NCI-H2196 treated with DMSO at 0.1 percent for 48 hours (cell line): Measurements from ENCODE around the gene ZFHX2.
"Not testable (repeated sequence)": the region's sequence is repeated elsewhere in the genome, so short reads cannot be mapped to it uniquely, and the experiment has no call there.

ENCODE experiments used
- DNase-seq: peaks from one replicate; lab custom pipeline; 2025; ENCODE audit not compliant: unreplicated experiment; lab: John Stamatoyannopoulos, UW

ZFHX2 gene

DNA sequence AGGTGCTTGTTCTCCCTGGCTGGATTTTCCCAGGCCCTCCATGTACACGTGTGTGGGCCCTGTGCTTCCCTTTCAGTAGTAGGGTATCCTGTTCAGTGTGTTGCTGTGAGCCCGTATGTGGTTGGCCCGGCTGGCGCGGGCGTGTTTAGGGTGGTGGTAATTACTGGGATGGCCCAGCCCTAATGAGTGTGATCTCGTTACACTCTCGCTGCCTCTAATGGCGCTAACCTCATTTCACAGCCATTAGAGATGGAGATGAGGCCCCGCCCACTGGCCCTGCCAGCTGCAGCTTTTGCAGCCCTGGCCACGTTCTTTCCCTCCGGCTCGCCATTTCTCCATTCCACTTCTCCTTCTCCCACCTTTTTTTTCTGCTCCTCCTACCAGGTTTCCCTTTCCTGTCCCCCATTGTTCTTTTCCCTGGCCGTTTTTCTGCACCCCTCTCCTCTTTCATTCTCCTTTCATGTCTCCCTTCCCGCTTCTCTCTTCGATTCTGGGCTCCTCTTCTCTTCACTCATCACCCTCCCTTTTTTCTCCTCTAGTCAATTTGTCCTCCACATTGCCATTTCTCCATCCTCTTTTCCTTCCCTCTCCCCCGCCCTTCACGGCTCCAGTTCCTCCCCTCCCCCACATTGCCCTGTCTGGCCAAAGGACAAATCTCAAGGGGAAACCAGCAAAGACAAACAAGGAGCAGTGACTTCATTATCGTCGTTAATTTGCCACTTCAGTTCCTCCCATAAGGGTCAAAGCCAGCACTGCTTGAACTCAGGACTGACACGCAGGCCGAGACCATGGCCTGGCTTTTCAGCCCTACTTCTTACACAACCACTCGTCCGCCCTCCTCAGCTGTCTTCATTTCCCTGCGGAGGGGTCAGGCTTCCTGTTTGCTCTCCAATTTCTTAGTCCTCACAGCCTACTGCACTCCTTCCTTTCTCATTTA, 6.8 kb downstream of the ZFHX2 start:
- peak; percentile 91 for DNase-seq

- no peak for DNase-seq
Observed at GRCh38 chr14:23543403-23543802, 8.2 kb downstream of the ZFHX2 start.

- no peak for DNase-seq
Observed at GRCh38 chr14:23542261-23542660, 9.3 kb downstream of the ZFHX2 start.

GRCh38 chr14:23540141-23540469, 11.5 kb downstream of the ZFHX2 start:
- DNase-seq, result no peak

- DNase-seq, result peak; percentile 47
Observed at GRCh38 chr14:23539248-23540140, 12.1 kb downstream of the ZFHX2 start.

- peak; percentile 51 for DNase-seq
Observed at GRCh38 chr14:23538785-23539184, 12.8 kb downstream of the ZFHX2 start.

DNA sequence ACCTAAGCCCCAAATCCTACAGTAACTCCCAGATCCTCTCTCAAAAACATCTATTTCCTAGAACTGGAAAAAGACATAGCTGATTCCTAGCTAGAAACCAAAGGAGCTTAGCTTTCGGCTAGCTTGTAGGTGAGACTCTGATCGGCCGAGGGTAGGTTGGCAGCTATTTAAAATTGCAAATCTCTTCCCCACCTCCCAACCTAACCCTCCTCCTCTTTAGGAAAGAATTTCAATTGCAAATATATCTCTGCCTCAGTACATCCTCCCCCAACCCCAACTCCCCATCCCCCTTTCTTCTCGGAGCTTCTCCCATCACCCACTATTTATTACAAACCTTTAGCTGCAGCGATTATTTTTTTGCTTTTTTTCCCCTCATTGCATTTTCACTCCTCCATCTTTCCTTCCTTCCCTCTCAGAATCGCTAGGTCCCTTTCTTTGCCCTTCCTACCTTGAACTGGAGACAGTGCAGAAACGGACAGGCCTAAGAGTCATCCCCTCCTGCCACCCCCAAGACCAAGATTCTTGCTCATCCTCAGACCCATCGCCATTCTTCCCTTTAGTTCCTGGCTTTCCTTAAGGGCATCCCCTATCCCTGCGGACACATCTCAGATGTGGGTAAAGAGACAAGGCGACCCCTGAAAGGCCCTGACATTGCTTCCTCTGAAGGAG, 13.4 kb downstream of the ZFHX2 start:
- no peak for DNase-seq

GRCh38 chr14:23537351-23538049, 14.1 kb downstream of the ZFHX2 start:
- DNase-seq, result no peak

DNA sequence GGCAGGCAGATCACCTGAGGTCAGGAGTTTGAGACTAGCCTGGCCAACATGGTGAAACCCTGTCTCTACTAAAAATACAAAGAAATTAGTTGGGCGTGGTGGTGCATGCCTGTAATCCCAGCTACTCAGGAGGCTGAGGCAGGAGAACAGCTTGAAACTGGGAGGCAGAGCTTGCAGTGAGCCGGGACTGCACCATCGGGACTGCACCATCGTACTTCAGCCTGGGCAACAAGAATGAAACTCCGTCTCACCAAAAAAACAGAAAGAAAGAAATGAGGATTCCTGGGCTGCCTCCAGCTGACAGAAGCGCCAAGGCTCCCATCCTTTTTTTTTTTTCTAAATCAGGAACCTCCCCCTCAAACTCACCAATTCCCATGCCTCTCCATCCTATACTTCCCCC, 14.7 kb downstream of the ZFHX2 start:
- DNase-seq, result not testable (repeated sequence)

- no peak for DNase-seq
Observed at GRCh38 chr14:23536494-23536893, 15.1 kb downstream of the ZFHX2 start.

DNA sequence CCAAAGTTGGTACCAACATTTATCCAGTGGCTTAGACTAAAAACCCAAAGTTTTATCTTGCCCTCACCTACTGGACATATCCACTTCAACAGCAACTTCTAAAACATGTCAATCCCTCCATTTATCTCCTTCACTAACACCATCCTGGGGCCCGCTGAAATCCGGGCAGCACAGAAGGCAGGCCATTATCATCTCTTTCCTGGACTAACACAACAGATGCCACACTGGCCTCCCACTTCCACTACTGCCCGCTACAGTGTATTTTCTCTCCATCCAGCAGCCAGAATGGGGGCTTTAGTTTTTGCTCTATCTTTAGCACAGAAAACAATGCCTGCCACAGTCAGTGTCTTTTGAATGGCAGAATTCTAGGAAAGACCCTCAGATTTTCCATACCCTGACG, 15.6 kb downstream of the ZFHX2 start:
- DNase-seq, result no peak

GRCh38 chr14:23533652-23534435, 17.7 kb downstream of the ZFHX2 start:
- DNase-seq, result no peak

DNA sequence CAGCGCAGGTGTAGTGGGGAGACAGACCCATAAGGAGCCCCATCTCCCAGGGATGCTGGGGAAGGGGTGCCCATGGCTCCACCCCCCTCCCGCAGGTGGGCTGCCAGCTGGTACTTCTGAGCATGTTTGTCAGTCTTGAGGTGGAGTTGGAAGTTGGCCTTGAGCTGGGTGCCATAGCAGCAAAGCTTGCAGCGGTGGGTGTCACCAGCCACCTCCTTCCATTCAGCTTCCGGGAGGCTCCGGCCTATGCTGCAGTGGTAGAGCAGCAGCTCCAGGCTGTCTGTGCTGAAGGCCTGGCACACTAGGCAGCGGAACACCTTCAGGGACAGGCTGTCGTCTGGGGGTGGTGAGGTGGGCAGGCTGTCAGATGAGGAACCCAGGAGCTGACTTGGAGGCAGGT, 18.9 kb downstream of the ZFHX2 start:
- DNase-seq, result no peak

DNA sequence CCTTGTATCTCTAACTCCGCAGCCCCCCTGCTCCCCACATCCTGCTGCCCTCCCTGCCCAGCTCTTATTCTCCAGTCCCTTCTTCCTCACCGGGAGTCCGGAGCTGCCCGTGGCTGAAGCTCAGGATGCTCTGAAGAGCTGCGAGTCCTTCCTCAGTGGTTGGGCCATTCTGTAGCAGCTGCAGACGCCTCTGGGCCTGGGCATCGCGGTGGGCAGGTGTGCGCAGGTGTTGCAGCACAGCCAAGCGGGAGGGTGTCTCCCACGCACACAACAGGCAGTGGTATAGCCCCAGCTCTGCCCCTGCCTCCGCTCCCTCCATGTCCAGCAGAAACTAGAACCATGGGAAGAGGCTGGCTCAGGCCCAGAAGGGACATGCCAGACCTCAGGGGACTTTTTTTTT, 20.2 kb downstream of the ZFHX2 start:
- no peak for DNase-seq

- no peak for DNase-seq
Observed at GRCh38 chr14:23530375-23531055, 21.1 kb downstream of the ZFHX2 start.

DNA sequence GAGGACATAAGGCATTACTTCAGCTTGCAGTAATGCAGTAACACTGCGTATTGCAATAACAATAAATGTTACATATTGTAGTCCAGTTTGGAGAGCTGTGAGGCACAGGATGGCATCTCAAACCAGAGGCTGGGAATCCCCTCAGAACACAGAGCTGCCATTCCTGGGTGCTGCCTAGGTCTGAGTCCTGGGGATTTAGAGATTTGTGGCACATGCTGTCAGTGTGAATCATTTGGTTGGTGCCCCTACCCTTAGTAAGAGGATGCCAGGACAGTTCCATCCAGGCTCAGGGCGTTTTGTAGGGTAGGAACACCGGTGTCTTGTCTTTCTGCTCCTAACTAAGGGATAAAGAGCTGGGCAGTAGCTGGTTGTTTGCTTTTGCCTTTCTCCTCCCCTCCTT, 22.5 kb downstream of the ZFHX2 start:
- no peak for DNase-seq

DNA sequence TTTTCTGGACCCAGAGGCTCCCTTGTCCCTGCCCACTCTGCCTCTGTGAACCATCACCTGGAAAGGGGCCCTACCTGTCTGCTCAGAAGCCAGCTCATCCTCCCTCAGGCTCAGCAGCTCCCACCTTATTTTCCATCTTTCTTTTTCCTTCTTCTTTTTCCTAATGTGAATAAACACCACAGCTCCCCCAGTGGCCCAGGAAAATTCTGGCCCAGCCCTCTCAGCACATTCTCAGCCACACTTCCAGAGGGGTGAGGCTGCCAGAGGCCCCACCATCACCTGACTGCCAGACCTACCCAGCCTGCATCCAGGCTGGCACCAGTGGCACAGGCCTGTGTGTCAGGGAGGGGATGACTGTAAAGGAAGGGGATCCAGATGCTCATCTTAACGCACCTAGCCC, 23.0 kb downstream of the ZFHX2 start:
- no peak for DNase-seq

DNA sequence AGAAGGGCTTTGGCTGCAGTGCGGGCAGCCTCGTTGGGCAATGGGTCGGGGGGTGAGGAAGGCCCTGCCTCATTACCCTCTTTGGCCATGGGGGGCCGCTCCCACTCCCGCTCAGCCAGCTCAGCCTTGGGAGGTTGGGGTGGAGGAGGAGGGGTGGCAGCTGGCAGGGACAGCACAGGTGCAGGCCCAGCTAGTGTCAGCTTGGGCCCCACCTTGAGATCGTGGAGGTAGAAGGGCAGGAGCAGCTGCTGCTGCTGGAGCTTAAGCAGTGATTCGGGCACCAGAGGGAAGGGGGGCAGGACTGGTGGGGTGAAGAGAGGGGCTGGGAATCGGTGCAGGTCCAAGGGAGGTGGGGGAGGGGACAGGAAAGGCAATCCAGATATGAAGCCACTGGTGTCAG, 26.0 kb downstream of the ZFHX2 start:
- DNase-seq, result no peak

DNA sequence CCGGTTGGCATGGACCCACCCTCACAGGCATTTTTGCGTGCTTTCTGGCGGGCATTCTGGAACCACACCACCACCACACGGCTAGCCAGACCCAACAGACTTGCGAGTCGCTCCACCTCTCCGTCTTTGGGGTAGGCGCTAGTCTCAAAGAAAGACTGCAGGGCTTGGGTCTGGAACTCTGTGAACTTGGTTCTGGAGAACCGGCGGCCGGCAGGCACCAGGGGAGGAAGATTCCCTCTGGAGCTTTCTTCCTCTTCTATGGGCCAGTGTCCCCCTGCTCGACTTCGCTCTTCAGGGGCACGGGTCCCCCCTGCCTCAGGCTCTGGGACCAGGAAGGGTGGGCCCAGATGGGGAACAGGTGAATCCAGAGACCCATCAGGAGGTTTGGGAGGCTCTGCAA, 26.6 kb downstream of the ZFHX2 start:
- DNase-seq, result no peak
